GM21381 (cell line): Measurements from ENCODE around the gene SRGAP1.
A peak's percentile ranks its signal among the peaks of the same experiment; 100 is the strongest.
"Not testable (repeated sequence)": the region's sequence is repeated elsewhere in the genome, so short reads cannot be mapped to it uniquely, and the experiment has no call there.

ENCODE experiments used
- ATAC-seq: cut with Tn5 transposase; IDR thresholded peaks from one replicate; pipeline ENCODE4 v1.9.1; 2021; ENCODE audit warnings: mild to moderate bottlenecking, moderate library complexity; ENCODE audit not compliant: unreplicated experiment

SRGAP1 gene

DNA sequence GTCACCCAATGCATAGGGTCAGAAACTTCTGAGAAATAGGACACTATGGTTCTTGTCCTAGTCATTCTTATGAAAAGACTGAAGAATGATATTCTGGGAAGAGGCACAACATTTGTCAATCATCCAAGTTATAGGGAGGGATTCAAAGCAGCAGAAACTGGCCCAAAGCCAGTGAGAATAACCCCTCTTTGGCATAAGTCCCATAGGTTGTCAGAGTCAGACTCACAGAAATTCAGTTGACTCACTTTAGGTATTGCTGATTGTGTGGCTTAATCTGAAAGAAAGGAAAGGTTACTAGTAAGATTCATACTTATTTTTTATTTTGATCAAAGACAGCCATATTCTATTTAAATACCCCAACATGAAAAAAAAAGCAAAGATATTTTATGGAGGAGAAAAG lies 151.0 kb downstream of the SRGAP1 start:
- ATAC-seq, result no peak

DNA sequence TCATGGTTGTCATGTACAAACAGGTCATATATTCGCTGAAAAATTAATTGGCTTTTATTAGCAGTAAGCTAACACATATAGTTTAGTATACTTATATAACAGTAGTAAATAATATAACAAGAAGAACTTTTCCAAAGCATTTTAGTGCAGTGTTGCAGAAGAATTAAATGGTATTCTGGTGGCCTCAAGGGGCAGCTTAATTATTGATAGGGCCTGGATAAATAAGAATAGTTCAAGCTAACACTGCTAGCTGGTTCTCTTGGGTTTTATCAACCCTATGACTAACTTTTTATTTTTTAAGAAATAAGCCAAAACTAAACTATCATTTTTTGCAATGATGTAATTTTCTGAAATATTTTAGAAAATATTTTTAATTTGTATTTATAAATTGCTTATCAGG lies 152.1 kb downstream of the SRGAP1 start:
- no peak for ATAC-seq

DNA sequence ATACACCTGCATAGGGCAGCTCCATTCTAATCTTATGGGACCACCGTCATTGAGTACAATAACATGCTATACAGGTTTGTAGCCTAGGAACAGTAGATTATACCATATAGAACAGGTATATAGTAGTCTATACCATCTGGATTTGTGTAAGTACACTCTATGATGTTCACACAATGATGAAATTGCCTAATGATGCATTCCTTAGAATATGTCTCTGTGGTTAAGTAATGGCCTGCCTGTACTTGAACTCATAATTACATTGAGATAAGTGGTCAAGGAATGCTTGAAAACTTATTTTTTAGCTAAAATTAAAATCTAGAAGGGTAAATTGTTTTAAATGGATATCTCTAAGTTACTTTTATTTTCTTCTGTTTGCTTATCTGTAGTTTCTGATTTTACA lies 152.7 kb downstream of the SRGAP1 start:
- ATAC-seq, result no peak

DNA sequence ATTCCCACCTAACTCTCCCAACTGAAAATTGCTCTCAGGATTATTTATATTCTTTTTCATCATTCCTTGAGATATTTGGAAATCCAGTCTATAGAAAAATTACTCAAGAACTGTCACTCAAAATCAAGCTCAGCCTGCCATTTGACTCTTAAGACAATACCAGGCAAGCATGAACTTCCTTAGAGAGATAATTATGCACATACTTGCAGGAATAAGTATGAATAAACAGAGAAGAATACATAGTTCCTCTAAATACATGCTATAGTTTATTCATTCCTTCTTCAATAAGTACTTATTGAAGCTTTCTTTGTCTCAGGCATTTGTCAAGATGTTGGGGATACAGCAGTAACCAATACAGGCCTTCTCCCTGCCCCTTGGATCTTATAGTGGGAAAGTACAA lies 154.1 kb downstream of the SRGAP1 start:
- no peak for ATAC-seq

DNA sequence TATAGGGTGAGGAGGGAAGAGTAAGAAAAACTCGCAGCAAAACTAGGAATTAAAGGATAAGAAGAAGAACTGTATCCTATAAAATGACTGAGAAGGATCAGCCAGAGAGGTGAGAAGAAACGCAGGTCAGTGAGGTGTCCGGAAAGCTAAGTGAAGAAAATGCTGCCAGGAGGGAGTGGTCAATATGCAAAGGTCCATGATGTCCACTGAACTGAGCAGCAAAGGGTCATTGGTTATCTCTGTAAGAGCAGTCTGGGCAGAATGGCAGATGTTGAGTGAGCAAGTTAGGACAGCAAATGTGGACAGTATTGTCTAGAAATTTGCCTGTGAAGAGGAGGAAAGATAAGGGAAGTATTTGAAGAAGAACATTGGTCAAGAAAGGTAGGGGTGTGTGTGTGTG lies 155.4 kb downstream of the SRGAP1 start:
- ATAC-seq, result no peak

DNA sequence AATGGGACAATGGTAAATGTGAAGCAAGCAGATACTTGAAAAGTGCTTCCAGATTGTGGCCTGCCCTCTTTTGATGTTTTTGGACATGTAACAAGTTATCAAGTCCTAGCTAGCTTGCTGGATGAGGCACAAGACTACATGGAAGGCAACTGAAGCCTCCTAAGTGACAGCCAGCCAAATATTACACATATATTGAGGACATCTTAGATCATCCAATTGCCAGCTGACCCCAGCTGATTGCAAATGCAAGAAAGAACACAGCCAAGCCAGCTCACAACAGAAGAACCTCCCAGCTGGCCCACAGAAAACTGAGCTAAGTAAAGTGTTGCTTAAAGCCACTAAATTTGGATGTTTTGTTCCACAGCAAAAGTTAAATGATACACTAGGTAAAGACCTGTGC lies 156.9 kb downstream of the SRGAP1 start:
- ATAC-seq, result no peak

DNA sequence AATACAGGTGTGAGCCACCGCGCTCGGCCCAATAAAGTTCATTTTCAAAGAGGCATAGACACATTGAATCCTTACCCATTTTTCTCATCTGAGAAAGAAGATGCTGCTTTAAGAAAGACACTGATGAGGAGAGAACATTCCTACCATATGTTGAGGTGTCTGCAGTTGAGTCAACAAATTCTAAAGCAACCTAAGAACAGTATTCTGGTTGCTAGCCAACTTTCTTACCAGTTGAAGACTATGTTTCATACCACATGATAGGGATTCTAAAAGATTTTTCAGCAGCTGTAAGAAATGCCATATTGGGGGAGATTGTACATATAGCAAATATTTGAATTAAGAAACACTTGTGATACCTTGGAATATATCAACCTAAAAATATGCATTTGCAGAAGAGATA lies 160.1 kb downstream of the SRGAP1 start:
- ATAC-seq, result no peak

DNA sequence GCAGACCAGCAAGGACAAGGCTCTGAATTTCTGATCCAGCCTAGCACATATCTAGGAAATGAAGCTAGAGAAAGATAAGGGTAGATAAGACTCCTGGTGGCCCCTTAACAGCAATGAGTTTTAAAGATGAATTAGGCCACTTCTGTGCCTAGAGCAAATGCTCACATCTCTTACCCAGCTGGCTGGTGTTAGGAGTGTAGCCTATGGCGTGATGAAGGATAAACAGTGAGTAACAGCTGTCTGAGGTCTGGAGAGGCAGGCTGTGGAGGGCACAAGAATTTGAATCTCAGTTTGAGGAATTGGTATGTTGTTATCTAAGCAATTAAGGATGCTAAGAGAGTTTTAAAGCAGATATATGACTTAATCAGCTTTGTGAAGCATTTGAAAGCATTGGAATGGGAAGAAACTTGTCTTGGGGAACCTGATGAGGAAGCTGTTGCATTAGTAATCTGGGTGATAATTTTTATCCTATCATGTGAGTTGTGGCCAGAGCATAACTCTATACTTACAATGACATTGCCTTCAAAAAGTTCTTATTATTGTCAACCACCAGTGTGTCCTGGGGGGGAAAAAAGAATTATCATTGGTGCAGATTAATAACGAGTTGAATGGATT lies 161.8 kb downstream of the SRGAP1 start:
- ATAC-seq, result no peak

DNA sequence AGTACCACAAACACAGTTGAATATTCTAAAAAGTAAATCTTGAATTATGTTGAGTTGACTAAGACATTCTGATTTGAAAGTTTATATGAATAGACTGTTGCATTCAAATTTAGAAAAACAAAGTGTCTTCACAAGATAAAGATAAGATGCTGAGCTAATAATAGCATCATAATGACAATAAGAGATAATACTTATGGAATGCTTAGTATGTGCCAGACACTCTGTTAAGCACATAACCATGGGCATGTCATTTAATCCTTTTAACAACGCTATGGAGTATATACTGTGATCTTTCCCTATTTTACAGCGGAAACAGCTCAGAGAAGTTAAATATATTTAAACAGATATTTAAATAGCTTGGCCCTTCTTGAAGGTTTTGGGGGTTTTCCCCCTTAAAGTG lies 163.4 kb downstream of the SRGAP1 start:
- no peak for ATAC-seq

DNA sequence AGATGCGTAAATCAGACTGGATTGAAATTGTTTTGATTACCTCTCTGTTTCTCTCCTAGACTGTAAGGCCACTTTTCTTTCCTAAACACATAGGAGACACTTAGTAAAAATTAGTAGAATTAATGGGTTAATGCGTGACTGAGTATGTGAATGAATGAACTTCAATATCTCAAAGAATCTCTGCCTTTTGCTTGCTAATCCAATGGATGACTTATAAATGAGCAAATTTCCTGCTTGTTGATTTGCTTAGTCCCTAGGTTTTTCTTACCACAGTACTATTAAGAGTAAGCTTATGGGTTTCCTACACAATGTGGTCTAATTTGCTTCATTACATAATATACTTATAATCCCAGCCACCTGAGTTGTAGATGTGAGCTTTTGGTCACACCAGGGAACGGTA lies 164.1 kb downstream of the SRGAP1 start:
- no peak for ATAC-seq

DNA sequence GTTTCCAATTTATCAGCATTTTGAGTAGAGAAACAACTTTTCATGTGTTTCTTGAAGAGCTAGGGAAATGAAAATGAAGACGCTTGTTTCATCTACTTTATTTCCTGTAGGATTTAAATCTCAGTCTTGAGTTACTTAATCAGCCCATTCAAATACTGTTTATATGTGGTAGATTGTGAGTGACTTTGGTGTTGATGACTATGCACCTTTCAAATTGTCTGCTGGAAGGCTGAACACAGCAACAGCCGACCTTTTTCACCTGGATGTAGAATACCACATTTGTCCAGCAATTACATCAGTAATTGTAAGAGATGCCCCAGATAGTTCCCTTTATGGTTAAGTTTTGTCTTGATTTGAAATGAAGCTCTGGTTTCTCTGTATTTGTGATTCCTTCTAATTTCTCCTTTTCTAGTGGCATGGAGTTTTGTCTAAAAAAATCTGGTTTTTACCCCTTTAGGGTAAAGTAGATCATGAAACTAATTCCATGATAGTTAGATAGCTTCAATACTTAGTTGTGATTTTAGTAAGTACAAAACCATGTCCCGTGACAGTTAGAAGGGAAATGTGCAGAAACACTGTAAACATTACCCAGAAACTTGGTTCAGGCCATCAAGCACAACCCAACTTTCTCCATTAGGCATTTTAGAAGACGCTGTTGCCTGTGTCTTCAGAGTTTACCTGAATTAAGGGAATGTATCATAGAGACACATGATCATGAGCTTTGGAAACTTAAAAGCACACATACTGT lies 165.0 kb downstream of the SRGAP1 start:
- peak; percentile 60 for ATAC-seq

DNA sequence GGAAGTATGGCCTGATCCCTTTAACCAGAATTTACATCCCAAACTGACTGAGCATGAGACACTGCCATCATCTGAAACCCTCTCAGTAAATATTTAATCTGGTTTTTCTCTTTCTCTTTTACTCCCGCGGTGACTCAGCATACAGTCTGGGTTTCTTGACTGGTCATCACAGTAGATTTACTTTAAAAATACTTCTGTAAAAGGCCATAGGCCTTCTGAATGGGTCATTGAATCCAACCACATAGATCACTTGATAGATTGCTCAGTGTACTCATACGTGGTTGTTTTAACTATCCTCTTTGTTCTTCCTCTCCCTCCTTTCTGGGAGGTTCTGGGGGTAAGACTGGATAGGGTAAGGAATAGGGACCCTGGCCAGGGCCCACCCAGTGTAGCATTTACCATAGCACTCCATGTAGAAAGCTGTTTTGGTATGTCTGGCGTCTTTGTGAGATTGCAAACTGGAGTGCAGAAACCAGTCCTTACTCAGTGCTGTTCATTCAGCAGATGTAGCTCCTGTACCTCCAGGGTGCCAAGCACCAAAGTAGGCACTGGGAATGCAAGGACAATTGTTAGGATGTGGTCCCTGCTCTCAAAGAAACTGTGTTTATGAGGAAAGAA lies 165.7 kb downstream of the SRGAP1 start:
- peak; percentile 91 for ATAC-seq

DNA sequence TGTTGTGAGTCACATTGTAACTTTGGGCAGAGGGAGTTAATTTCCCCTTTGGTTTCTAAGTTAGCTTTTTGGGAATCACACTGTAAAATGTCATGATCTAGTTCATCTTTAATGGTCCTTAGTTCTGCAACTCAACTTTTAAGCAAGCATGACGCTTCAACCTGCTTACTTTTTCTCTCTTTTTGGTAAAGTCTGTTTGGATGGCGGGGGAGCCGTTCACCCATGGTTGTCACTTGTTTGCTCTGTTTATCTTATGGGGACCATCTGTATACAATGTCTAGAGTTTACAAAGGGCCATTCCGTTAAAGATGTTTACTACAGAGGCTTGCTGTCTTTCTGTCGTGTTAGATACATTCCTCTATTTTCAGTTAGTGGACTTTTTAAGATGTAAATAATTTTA lies 172.0 kb downstream of the SRGAP1 start:
- ATAC-seq, result no peak

DNA sequence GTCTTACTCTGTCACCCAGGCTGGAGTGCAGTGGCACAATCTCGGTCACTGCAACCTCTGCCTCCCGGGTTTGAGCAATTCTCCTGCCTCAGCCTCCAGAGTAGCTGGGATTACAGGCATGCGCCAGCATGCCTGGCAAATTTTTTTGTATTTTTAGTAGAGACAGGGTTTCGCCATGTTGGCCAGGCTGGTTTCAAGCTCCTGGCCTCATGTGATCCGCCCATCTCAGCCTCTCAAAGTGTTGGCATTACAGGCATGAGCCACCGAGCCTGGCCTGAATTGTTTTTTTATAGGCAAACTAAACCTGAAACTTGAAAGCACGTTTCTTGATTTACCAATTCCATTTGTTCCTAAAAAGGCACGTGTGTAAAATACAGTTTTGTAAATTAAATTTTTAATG lies 173.6 kb downstream of the SRGAP1 start:
- not testable (repeated sequence) for ATAC-seq

DNA sequence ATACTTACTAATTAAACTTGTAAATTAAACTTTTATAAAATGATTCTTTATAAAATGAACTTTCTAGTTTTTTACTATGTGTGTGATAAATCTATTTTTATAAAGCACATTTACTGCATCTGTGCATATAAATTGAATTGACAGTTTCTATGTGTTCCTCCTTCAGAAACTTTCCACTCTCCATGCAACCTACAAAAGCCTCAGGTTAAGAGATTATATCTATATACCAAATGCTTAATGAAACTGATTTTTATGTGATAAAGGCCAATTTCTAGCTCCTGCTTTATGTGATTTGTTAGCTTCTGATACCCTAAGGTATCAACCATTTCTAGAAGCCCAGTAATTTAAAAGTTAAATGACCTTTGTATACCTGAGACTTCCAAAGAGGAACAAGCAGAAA lies 174.0 kb downstream of the SRGAP1 start:
- no peak for ATAC-seq

DNA sequence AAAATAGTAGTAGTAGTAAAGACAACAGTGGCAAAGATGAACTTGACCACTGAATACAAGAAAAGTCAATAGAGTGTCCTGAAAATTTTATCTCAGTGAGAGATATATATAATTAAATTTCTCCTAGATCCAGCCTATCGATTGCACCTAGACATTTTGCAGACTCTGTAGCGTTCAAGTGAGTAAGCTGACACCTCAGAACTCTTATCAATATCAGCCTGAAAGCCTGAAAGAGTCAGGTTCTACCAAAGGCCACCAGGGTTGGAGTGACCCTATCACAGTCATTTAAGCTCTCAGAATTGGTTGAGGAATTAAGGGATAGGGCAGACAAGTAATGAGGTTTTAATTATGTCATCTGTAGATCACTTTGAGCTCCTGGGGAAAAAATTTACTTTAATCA lies 174.6 kb downstream of the SRGAP1 start:
- no peak for ATAC-seq

DNA sequence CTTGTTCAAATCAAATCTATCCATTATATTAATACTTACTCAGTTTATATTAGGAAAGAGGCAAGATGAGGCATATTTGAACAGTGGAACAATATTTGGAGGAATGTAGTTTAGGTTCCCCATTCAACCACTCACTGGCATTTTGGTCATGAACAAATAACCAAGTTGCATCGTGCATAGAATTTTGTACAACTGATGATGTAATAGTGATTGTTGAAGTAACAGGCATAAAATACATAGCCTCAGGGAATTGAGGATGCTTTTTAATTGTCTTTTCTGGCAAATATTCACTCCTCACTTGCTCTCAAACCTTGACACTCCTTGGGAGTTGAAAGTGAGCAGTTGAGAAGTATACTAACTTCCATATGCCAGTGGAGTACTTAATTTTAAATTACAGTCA lies 175.2 kb downstream of the SRGAP1 start:
- no peak for ATAC-seq

DNA sequence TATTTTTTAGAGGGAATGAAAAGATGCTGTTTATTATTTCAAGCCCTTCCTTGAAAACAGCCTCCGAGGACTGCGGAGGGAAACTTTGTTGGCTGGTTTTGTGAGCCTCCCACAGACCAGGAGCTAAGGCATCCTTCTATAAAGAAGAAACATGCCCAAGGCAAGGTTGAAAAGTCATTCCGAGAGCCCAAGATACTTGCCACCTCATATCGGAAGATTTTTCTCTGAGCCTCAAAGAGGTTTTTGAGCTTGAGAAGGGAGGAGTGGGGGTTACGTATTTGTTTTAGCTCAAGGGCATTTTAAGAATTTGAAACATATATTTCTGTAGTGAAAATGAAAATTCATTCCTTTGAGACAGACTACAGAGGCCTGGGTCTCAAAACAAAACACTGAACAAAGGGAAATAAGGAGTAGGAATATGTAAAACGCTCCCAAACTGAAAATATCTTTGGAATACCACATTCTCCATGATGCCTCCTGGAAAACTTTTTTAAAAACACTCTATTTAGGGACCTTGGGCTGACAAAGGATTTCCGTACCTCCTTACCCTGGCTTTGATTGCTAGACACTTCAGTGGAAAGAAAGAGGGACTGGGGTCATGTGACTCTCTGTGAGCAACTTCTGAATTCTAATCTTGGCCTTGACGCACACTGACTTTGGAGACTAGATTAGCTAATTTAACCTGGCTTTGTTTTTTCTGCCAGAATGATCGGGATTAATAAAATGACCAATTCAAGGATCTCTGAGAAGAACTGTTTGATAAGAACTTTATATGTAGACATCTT lies 180.9 kb downstream of the SRGAP1 start:
- no peak for ATAC-seq

DNA sequence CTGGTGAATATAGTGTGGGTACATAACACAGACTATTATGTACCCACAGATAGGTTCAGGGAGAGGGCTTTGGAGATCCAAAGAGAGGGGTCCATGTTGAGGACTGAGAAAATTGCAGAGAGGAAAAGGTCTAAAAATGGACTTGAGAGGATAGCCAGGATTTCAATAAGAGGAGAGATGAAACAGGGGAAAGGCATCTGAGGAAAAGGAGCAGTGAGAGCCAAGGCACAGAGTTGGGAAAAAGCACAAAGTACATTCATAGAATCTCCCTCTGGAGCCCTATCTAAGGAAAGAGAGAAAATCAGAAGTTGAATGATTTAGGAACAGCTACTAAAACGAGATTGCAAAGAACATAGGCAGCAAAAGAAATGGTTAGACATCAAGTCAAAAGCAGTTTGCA lies 182.8 kb downstream of the SRGAP1 start:
- no peak for ATAC-seq

DNA sequence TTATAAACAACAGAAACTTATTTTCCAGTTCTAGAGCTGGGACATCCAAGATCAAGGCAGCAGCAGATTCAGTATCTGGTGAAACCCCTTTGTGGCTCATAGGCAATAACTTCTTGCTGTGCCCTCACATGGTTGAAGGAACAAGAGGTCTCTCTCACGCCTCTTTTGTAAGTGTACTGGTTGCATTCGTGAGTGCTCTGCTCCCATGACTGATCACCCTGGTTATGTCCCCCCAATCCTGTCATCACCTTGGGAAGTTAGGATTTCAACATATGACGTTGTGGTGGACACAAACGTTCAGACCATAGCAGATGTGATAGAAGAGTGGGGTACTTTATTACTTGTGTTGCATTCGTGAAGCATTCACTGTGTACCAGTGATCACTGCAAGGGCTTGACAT lies 184.0 kb downstream of the SRGAP1 start:
- ATAC-seq, result no peak

DNA sequence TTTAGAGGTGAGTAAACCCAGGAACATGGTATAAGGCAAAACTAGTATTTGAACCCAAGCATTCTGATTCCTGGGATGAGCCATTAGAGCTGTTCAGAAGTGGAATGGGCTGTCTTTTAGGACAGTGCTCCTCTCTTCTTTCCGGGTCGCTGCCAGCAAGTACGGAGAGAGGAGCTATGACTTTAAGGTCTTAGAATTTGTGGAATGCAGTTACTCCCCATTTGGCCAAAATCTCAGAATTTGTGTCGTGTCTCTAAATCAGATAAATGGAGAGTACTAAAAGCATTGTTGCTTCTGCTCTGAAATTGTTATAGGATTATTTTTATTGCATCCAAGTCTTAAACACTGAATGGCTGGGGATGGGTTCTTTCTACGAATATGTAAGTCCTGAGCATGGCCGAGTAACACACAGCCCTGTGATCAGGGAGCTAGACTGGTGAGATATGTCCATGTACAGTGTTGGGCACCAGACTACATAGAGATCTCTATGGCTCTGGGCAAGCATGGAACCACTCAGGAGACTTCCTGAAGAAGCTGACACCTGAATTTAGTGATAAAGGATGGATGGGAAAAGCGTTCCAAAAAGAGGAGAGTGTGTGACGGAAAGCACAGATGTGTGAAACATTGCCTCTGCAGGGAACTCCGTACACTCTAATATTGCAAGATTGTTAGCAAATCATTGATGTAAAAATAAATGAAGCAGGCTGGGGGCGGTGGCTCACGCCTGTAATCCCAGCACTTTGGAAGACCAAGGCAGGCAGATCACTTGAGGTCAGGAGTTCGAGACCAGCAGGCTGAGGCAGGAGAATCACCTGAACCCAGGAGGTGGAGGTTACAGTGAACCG lies 184.7 kb downstream of the SRGAP1 start:
- no peak for ATAC-seq
